Stimulated activated CD4-positive, alpha-beta T cell treated with anti-CD3 and anti-CD28 coated beads, TNF-alpha, amount 100 ng/mL, for 4 hours (primary cell): ENCODE data around the gene AMMECR1.

ENCODE experiments used
- DNase-seq, 3 experiments: peaks; one replicate each; pipeline ENCODE4 v3.0.0-alpha.2; 2020; ENCODE audit warnings: low read depth in 3 of 3

The AMMECR1 gene

DNA sequence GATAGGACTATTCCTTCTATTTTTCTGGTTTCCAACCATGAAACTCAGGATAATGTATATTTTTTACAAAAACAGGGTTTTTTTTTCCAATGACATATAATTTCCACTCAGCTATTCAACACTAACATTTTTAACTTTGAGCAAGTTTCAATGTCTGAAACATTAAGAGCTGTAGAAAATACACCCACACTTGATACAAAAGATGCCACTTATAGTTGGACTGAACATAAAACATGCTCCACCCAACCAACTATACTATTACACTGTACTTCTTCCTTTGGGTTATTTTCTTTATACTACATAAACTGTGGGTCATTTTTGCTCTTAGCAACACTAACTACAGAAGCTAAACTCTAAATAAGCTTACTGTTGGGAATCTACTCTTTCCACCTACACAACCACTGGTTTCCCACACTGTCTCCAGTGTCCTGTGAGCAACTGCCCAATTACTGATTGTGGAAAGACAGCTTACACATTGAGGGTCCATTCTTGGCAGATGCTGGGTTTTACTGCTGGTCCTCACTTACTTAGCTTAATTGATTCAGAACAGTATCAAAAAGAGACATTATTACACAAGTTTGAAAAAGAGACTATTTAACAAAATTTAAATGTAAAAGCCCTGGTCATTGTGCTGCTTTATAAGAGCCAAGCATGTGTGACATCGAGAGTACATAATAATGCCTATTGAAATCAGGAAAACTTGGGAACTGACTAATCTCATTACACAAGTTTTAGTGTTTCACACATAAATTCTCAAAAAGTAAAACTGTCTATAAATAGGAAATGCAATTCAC, 6.3 kb downstream of the AMMECR1 start:
- no peak for DNase-seq

DNA sequence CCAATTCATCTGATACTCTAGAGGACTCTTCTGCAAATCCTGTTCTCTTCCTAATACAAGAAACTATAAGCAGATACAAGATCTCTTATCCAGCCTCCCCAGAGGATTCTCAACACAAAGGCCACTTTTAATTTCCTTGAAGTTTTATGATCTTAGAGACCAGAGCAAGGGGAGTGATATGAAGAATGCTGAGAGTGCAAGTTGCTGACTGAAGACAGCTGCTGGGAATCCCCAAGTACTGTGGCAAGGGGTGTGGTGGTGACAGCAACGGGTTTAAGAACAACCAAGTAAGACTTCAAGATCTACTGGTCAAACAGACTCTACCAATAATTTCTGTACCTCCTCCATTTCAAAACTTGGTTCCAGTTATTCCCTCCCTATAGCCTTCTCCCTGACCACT, 7.0 kb downstream of the AMMECR1 start:
- no peak for DNase-seq

DNA sequence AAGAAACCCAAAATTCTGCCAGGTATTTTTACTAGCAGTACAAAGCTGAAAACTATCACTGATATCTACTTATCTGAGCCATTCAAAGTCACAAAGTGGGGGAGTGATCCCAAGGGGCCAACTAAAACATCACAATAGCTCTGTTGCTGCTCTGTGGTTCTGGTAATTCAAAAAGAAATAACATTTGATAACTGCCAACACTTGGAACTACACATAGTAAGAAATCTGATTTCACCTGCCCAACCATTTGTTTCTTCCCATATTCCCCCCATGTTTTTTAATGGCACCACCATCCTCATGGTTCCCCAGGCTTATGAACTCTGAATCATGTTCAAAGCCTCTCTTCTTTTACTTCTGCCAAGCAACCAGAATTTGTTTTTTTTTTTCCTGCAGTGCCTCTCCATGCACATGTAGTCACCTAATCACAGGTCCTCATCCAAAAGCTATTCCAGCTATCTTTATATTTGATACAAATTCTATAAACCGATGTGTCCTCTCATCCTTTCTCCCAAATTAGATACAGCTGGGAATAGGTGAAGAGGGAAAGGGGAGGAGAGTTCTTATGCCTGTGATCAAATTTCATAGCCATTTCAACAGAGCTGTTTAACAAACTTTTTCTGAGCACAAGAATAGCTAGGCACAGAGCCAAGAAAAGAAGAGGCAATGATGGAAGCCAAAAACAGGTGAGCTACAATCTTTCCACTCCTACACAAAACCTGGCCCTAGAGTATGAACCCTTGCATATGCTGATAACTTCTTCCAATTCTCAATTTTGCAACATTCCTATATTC, 7.7 kb downstream of the AMMECR1 start:
- DNase-seq = no peak

DNA sequence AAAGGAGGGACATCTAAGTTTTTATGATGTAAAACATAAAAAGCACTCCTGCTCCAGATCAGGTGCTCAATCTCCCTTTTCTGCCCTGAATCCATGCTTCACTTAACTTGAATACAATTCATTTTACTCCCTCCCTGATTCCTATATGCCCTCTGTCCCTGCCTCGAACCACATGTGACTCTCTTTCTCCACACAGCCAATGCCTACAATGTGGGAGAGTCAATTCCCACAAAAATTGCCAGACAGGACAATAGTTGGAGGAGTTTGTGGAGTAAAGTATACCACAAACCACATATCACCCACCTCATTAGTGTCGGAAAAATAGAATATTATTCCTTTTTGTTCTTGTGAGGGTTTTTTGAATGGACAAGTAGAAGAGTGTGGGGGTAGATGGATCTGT, 9.7 kb downstream of the AMMECR1 start:
- no peak for DNase-seq

DNA sequence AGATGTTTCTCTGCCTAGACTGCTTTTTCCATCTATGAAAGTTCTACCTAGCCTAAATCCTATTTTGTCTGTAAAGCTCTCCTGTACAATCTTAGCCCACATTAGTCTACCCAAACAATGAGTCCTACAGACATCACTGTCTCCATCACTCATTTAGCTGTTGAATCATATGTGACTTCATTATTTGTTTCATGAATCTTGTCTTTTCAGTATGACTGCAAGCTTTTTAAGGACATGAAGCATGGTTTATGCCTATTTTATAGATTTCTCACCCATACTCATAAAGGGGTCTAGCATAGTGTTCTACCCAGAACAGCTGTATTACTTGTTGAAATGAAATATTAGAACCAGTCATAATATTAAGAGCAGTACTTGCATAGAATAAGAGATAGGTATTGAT, 13.0 kb downstream of the AMMECR1 start:
- DNase-seq = no peak

DNA sequence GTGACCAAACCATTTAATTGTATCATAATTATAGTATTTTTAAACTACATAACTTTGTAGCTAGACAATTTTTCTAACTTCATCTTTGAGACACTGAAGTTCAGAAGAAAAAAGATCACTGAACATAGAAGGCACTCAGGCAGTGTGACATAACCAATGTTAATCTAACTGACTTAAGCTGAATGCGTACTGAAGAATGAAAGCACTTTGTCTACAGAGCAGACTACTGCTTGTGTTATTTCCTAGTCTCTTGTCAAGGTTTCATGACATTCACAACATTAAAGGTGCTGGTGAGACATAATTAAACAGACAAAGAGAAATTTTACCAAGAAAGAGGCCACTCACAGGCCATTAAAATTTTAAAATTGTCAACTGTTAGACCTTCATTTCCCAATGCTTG, 13.5 kb downstream of the AMMECR1 start:
- no peak for DNase-seq

DNA sequence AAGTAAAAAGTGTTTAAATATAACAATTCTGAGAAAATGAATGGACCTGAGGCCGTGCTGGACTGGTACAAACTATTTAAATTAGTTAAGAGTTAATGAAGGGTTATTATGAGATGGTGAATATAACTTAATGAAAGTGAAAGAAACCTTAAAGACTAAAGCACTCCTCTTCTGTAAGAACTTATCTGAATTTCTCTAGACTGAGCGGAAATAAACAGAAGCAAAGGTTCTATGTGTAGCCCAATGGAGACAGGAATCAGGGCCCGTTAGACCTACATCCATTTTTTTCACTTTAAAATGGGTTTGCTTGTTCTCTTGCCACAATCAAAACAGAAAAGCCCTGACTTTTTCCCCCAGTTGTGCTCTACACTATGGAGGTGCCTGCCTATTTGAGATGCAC, 14.9 kb downstream of the AMMECR1 start:
- DNase-seq = no peak

DNA sequence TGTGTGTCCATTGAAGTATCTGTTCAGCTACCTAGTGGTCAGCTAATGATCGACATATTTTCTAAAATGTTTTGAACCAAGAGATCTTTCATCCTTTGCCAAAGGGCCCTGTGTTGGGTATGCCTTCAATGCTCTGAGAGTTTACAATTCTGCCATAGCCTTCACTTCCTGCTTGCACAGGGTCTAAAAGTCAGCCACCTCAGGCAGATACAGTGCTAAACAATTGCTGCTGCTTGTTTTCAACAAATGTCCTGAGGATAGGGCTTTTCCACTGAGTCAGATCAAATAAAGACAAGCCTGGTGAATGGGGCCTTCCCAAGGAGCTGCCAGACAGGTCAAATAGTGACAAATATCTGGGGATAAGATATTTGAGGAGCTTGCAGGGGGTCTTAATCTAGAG, 16.7 kb downstream of the AMMECR1 start:
- no peak for DNase-seq

DNA sequence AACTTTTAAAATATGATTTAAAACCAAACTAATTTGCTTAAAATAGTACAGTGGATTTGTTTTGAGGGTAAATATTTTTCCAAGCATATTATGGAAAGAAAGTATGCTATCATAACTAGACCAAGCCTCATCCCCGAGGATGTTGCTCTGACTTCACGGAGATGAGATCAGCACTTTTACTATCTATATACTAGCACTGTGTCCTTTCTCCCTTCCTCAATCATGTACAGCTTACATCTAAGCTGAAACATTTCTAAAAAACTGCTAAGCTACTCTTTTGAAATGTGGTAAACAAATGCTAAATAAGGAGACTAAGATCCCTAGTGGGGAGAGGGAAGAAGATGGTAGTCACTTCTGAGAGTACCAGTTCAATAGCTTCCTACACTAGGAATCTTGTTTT, 23.8 kb downstream of the AMMECR1 start:
- no peak for DNase-seq

DNA sequence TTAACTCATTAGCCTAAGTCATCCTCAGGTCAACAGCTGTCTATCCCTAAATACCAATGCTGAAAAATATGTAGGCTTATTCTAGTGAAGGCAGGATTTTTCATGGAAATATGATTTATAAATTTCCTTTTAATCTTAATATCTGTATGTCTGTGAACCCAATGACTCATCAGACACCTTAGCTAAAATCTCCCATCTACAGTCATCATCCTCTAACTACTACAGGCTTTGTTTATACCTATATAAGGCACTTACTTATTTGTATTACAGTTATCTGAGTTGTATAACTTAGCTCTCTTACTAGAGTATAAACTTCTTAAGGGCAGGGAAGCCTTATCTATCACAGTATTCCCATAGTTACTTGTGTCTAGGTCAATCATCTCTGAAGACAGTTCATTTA, 24.2 kb downstream of the AMMECR1 start:
- no peak for DNase-seq

DNA sequence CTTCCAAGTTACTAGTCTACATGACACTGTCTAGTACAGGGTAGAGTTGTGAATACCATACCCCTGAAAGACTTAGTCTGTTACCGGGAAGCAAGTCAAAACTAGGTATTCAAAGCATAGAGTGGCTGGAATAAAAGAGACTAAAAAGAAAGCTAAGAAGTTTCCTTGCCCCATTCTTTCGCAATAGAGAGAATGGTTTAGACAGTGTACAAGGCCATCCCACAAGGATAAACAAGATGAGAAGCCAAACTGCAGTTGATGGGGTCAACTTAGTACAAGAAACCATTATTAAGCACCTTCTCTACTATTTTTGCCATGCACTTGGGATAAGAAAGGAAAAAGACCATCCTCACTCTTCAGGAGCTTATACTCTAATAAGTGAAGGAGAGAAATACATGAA, 30.3 kb downstream of the AMMECR1 start:
- DNase-seq = no peak

DNA sequence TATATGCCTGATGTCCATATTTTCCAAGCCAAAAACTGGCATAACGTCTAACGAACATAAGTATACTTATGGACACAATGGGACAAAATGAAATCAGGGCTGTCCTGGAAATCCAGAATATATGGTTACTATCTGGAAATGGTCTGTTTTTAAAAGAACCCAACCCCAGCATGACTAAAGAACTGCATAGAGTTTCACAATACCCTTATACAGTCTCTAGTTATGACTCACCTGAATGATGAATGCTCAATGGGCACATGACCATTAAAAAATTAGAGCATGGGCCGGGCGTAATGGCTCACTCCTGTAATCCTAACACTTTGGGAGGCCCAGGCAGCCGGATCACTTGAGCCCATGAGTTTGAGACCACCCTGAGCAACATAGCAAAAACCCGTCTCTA, 31.8 kb downstream of the AMMECR1 start:
- no peak for DNase-seq

DNA sequence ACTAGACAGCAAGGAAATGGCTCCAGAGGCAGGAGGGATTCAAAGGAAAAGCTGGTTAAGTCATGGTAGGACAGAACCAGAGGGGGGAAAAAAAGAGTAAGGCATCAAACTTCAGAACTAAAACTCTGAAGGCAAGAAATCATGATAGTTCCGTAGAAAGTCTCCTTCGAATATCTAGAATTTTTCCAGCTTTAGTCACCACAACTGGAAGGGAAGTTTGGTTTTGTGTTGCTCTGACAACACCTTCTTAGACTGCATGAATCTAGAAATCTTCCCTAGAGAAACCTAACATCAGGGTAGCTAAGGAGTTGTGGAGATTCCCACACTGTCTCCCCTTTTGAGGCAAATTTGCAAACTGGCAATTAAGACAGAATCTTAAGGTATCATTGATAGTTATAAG, 33.7 kb downstream of the AMMECR1 start:
- DNase-seq = no peak

DNA sequence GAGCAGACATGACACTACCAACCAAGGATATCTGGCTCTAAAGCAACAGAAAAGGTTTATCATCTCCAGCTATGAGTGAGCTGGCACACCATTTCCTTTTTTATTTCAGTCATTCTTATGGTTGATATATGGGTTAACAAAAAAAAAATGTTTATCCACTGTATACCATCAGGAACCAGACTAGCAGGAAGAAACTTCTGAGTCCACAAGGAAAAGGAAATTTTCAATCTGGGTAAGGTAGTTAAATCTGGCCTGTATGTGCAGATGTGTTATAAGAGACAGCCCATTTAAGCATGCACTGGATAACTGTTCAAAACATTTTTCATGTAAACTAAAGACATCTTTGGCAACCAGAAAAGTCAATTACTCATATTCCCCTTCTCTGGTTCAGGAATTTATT, 35.0 kb downstream of the AMMECR1 start:
- DNase-seq = no peak

DNA sequence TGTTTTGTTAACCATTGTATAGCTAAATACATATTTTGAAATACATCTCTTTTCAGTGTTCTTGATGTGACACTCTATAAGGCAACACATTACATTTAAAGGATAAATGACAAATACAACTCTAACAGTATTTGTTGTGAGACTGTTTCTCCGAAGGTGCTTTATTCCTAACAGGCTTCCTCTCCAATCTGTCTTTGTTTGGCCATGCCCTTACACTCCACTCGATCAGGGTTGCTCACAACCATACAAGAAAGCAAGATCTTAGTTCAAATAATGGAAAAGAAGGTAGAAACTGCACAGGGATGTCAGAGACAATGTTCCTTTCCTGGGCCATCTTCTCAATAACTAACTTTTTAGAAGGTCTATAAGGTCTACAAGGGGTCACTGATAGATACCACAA, 36.5 kb downstream of the AMMECR1 start:
- DNase-seq = no peak

DNA sequence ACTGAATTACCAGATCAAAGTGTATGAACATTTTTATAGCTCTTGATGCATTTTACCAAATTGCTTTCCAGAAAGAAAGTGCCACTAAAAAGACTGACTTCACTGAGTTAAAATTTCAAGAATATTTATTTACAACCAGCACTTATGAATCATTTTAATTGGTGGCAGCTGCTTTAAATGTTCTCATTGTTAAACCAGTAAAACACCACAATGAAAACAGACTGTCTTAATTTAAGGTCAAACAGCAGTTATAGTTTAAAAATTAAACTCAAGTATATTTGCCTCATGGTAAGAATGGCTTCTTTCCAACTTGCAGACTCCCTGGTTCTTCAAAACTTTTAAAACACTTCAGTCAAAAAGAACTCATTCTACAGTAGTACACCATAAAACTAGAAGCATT, 36.9 kb downstream of the AMMECR1 start:
- no peak for DNase-seq

DNA sequence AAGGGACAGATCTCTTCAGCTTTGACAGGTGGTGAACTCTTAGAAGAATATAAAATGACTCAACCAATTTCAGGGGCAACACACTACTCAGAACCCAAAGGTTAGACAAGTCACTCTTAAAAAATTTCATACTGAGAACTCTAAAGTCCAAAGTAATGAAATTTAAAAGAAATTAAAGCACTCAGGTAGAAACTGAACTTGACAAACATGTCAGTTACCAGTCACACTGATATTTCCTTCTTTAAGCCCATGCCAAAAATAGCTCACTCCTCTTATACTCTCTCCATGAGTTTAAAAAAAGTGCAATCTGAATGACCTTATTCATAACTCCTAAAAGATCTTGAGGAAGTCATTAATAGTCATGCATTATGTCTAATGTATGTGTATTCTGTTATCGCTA, 40.3 kb downstream of the AMMECR1 start:
- DNase-seq = no peak

DNA sequence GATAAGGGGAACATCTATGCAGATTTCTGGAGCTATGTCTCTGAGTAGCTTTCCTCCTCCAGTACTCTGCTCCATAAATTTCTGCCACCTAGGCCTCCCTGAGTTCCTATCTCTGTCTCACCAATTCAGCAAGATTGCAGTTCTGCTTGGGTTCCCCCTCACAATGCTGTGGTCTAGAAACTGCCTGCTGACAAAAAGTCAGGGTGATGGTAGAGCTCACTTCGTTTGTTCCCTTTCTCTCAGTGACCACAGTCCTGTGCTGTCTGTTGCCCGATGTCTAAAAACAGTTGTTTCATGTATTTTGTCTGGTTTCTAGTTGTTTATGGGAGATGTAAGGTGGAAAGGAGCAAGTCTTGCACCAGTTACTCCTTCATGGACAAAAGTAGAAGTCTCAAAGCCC, 41.1 kb downstream of the AMMECR1 start:
- no peak for DNase-seq

DNA sequence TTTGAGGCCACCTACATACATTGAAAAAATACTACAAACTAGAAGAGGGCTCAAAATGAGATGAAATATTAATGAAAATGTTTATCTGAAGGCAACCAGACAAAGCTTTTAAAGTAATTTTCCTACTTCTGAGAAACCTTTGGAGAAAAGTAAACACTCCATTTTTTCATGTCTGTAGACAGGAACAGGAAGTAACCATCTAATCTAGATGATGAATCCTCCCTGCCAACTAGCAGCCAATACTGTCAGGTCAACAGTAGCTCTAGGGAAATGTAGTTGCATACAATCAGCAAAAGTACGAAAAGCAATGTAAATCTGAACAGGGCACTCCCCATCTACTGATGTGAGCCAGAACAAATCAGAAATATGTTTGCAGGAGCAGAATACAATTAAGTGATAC, 49.0 kb downstream of the AMMECR1 start:
- DNase-seq = no peak

DNA sequence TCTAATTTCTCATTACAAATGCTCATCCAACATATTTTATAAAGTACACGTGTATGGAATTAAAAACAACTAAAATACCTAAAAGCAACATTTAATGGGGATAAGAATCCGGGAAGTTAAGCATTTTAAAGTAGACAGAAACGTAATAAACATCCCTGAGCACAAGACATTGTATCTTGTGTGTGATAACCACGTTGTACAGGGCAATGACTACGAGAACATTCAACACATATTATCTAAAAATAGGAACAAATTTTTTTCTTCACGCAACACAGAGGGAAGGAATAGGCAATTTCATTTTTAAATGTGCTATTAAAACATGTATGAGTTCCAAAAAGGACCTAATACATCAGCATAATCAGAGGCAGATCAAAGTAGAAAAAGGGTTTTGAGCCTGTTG, 49.5 kb downstream of the AMMECR1 start:
- no peak for DNase-seq

DNA sequence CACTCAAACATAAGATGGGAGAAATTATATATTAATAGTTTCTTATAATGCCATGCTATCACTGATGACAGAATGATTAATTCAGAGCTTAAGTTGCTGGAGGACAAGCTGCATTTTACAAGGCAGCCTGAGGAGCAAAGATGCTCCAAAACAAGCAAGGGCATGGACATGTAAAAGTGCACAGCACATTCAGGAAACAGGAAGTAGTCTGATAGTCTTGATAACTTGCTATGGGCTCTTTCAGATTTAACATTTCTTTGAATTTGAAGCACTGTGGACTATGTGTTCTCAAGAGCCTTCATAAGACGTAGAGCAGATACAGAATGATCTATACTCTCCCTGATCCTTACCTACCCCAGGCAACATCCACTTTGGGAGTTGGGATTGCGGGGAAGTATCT, 50.0 kb downstream of the AMMECR1 start:
- DNase-seq = no peak

DNA sequence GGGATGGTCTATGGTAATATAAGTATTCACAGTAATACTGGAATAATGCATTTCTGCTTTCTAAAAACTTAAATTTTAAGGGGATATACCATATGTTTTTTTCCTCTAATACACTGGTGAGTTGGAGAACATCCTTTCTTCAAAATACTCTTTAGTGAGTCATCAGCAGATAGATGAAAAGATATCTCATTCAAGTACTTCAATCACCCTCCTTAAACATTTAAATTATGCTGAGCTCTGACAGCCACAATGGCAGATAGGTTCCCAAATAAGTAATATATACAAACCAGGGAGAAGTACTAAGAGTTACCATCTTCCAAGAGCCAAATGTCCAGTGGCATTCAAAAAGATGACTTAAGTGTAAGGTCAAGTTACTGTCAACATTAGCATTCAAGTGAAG, 52.2 kb downstream of the AMMECR1 start:
- no peak for DNase-seq

DNA sequence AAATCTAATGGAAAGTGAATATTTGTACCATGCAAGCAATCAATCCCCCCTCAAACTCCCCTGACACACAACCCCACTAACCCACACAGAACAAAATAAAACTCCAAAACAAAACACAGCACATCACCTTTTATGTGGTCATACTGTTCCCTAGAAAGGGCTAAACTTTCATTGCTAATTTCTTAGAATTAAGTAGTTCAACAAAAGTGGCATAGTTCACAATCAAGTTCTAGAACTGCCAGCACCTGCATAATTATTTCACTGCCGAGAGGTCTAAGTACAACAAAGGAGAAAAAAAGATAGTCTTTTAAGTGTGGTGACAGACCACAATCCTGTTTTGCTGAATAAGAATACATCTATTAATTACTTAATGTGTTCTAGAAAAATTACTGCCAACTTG, 58.8 kb downstream of the AMMECR1 start:
- DNase-seq = no peak

DNA sequence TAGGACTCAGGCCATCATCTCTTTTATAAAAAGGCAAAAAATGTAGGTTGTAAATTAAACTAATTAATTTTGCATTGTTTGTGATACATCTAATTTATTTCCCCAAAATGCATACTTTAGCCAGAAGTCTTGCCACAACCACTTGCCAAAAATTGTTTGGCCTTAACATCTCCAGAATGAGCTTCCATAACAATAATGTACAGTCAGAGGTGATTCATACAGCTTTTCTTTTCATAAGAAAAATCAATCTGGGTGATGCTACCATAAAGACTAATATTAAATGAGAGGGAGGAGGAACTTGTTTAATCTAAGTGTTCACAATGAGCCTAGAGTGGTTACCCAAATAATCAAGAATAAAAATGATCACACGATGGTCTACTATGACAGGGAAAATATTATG, 59.3 kb downstream of the AMMECR1 start:
- DNase-seq = no peak
